Measurements from ENCODE around the gene APOOL. TPM values are rescaled to one million over a fixed set of nuclear protein-coding genes. Genes with fewer than 3 reads are reported as not detected.

APOOL gene
- total RNA-seq, 4 donors from 2014 or later: 14.9 to 22.9 (median 20.5) TPM

DNA sequence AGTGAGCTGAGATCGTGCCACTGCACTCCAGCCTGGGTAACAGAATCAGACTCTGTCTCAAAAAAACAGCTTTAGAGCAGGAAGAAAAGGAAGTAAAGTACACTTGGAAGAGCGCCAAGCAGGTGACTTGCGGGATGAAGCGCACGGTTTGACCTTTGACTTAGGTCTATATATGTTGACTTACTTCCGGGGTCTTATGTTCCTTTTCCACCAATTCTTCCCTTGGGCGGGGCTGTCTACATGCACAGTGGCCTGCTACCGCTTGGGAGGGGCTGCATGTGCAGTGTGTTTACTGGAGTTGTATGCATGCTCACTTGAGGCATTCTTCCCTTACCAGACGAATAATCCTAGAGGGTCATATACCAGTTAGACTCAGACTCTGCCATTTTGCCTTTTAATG is 108.6 kb downstream of the APOOL start:
- TF ChIP-seq EP300 (IDR thresholded peaks at IDR 0.05): no peak
- TF ChIP-seq POLR2A (IDR thresholded peaks at IDR 0.05; ENCODE audit: low read depth): no peak
- TF ChIP-seq, protein P1, sequence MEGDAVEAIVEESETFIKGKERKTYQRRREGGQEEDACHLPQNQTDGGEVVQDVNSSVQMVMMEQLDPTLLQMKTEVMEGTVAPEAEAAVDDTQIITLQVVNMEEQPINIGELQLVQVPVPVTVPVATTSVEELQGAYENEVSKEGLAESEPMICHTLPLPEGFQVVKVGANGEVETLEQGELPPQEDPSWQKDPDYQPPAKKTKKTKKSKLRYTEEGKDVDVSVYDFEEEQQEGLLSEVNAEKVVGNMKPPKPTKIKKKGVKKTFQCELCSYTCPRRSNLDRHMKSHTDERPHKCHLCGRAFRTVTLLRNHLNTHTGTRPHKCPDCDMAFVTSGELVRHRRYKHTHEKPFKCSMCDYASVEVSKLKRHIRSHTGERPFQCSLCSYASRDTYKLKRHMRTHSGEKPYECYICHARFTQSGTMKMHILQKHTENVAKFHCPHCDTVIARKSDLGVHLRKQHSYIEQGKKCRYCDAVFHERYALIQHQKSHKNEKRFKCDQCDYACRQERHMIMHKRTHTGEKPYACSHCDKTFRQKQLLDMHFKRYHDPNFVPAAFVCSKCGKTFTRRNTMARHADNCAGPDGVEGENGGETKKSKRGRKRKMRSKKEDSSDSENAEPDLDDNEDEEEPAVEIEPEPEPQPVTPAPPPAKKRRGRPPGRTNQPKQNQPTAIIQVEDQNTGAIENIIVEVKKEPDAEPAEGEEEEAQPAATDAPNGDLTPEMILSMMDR (IDR thresholded peaks at IDR 0.05): no peak
- no peak for TF ChIP-seq POLR2AphosphoS5 (IDR thresholded peaks at IDR 0.05)
- intact Hi-C loops (cut with DNase I): loop anchor here (5.0 kb wide), 1 partner anchor 435 kb away; no protein-coding TSS in a partner anchor
- H3K9me3 ChIP-seq: no peaks in the 10 kb centered on the region
- H3K36me3 ChIP-seq: no peaks in the 10 kb centered on the region
- 66% methylated on average over 9 of the region's 9 CpGs for WGBS
- no peaks in the 10 kb centered on the region for H3K27me3 ChIP-seq
- no peak overlapping the region for H3K27ac ChIP-seq (replicated peaks in 1 of 4)
- H3K4me3 ChIP-seq: no peak overlapping the region
- no peak for DNase-seq (ENCODE audit: extremely low spot score)
- no peaks in the 10 kb centered on the region for H3K4me1 ChIP-seq

DNA sequence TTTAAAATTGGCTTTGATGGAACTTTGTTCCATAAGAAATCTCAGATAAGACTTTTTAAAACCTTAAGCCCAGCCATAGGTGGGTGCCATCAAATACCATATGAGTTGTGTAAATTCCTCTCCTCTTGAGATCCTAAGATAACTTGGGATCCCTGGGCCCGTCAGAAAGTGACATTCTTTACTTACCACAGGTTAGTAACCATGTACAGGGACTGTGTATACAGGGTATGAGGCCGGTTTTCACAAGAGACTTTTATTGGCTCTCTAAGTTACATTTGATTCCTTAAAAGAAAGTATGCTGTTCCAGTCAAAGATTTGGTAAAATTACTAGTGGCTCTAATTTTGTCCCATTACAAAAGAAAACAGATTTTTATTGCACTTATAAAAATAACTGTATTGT is 110.1 kb downstream of the APOOL start:
- no peaks in the 10 kb centered on the region for H3K27me3 ChIP-seq
- no peak for DNase-seq (ENCODE audit: extremely low spot score)
- no peaks in the 10 kb centered on the region for H3K9me3 ChIP-seq
- 61% methylated on average over 2 of the region's 2 CpGs for WGBS
- no peak overlapping the region for H3K27ac ChIP-seq (replicated peaks in 1 of 4)
- TF ChIP-seq EP300 (IDR thresholded peaks at IDR 0.05): no peak
- TF ChIP-seq, protein P1 (IDR thresholded peaks at IDR 0.05): no peak
- no peak for TF ChIP-seq POLR2AphosphoS5 (IDR thresholded peaks at IDR 0.05)
- no peak for TF ChIP-seq POLR2A (IDR thresholded peaks at IDR 0.05; ENCODE audit: low read depth)
- H3K4me3 ChIP-seq: no peak overlapping the region
- no peaks in the 10 kb centered on the region for H3K4me1 ChIP-seq
- no peaks in the 10 kb centered on the region for H3K36me3 ChIP-seq
- intact Hi-C loops (cut with DNase I): loop anchor here (5.0 kb wide), 1 partner anchor 434 kb away; no protein-coding TSS in a partner anchor

DNA sequence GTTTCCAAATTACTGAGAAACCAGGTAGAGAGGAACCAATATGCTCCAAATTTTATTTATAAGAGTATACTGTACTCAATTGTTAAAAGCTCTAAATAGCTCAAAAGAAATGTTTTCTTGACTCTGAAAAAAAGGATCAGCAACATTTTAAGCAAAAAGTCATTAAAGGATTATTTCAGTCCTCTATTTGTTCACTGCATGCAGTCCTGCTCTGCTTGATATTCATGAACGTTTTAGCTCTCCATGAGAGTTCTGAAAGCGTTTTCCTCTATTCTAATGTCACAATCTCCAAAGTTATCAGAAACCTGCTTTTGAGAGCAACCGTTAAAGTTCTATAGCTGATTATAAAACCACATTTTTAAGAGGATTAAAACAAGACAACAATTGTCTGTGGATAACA is 110.5 kb downstream of the APOOL start:
- DNase-seq (ENCODE audit: extremely low spot score): no peak
- H3K27ac ChIP-seq (replicated peaks in 1 of 4): no peak overlapping the region
- H3K4me3 ChIP-seq: no peak overlapping the region
- H3K9me3 ChIP-seq: no peaks in the 10 kb centered on the region
- 62% methylated on average over 3 of the region's 3 CpGs for WGBS
- H3K4me1 ChIP-seq: no peaks in the 10 kb centered on the region
- no peaks in the 10 kb centered on the region for H3K36me3 ChIP-seq
- intact Hi-C loops (cut with DNase I): loop anchor here (5.0 kb wide), 1 partner anchor 433 kb away; no protein-coding TSS in a partner anchor
- H3K27me3 ChIP-seq: no peaks in the 10 kb centered on the region
- TF ChIP-seq EP300 (IDR thresholded peaks at IDR 0.05): no peak
- no peak for TF ChIP-seq POLR2A (IDR thresholded peaks at IDR 0.05; ENCODE audit: low read depth)
- TF ChIP-seq, protein P1 (IDR thresholded peaks at IDR 0.05): no peak
- TF ChIP-seq POLR2AphosphoS5 (IDR thresholded peaks at IDR 0.05): no peak

DNA sequence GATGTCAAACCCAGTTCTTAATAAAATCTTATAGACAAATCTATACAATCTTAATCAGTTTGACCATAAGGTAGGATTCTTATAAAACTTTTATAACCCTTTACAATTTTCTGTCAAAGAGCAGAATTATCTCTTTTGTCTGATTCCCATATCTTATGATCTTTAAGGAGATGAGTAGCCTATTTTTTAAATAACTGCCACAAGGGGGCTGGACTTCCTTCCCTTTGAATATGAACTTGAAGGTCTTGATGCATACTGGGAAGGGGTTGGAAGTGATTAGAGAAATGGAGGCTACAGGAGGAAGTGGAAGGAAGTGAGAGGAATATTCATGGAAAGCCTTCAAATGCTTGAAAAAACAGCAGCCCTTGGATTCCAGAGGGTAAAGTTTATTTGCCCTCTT is 111.1 kb downstream of the APOOL start:
- Histone ChIP-seq H3K4me1 (no peaks in the 10 kb centered on the region), H3K36me3 (no peaks in the 10 kb centered on the region), H3K4me3 (no peak overlapping the region), H3K9me3 (no peaks in the 10 kb centered on the region), H3K27me3 (no peaks in the 10 kb centered on the region), H3K27ac (replicated peaks in 1 of 4) (no peak overlapping the region)
- intact Hi-C loops (cut with DNase I): loop anchor here (5.0 kb wide), 1 partner anchor 433 kb away; no protein-coding TSS in a partner anchor
- TF ChIP-seq POLR2A (IDR thresholded peaks at IDR 0.05; ENCODE audit: low read depth): no peak
- TF ChIP-seq, protein P1 (IDR thresholded peaks at IDR 0.05): no peak
- TF ChIP-seq EP300 (IDR thresholded peaks at IDR 0.05): no peak
- TF ChIP-seq POLR2AphosphoS5 (IDR thresholded peaks at IDR 0.05): no peak
- DNase-seq (ENCODE audit: extremely low spot score): no peak

DNA sequence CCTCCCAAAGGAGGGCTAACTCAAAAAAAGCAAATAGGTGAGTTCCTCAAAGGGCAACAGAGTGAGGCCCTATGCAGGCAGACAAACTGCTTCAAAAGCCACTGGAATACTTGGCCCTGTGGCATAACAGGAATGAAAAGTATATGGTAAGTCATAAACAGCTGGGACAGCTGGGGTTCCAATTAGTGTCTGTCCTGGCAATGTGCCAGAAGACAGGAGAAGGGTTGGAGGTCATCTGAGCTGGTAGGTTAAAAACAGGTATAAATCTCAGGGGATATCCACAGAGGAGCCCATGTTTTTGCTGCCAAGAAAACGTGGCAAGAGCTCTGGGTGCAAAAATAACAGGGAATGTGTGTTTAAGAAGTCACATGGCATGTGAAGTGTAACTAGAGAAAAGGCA is 111.6 kb downstream of the APOOL start:
- Histone ChIP-seq H3K4me3 (no peak overlapping the region), H3K36me3 (no peaks in the 10 kb centered on the region), H3K27me3 (no peaks in the 10 kb centered on the region), H3K27ac (replicated peaks in 1 of 4) (no peak overlapping the region), H3K9me3 (no peaks in the 10 kb centered on the region), H3K4me1 (no peaks in the 10 kb centered on the region)
- DNase-seq (ENCODE audit: extremely low spot score): no peak
- 11% methylated on average over 1 of the region's 1 CpG for WGBS
- TF ChIP-seq POLR2A (IDR thresholded peaks at IDR 0.05; ENCODE audit: low read depth) (no peak), EP300 (IDR thresholded peaks at IDR 0.05) (no peak), POLR2AphosphoS5 (IDR thresholded peaks at IDR 0.05) (no peak)
- TF ChIP-seq, protein P1 (IDR thresholded peaks at IDR 0.05): no peak
- intact Hi-C loops (cut with DNase I): no loop called here

Data from esophagus muscularis mucosa (tissue), 4 donors.